Ishikawa (cell line): ENCODE data around the gene ELOVL2.

Experiments used
- CEBPB ChIP-seq: IDR thresholded peaks from 2 replicates; pipeline ENCODE4 v1.6.1; 2012
- CREB1 ChIP-seq: IDR thresholded peaks from 2 replicates; pipeline ENCODE4 v1.6.1; 2012; ENCODE audit warnings: low read depth
- EGR1 ChIP-seq: IDR thresholded peaks from 2 replicates; pipeline ENCODE4 v1.6.1; 2012
- EP300 ChIP-seq: IDR thresholded peaks from 2 replicates; pipeline ENCODE4 v1.6.1; 2012; ENCODE audit warnings: borderline replicate concordance
- FOXM1 ChIP-seq: IDR thresholded peaks from 2 replicates; pipeline ENCODE4 v1.6.1; 2012; ENCODE audit warnings: low read depth, borderline replicate concordance
- NFIC ChIP-seq: IDR thresholded peaks from 2 replicates; pipeline ENCODE4 v1.6.1; 2012
- RAD21 ChIP-seq: IDR thresholded peaks from 2 replicates; pipeline ENCODE4 v1.6.1; 2012; ENCODE audit warnings: low read depth
- TAF1 ChIP-seq: IDR thresholded peaks from 2 replicates; pipeline ENCODE4 v1.6.1; 2012; ENCODE audit warnings: low read depth, mild to moderate bottlenecking
- TCF12 ChIP-seq: IDR thresholded peaks from 2 replicates; pipeline ENCODE4 v1.6.1; 2012; ENCODE audit warnings: low read depth
- TEAD4 ChIP-seq: IDR thresholded peaks from 2 replicates; pipeline ENCODE4 v1.6.1; 2012
- YY1 ChIP-seq: IDR thresholded peaks from 2 replicates; pipeline ENCODE4 v1.6.1; 2012; ENCODE audit warnings: low read depth
- ZBTB7A ChIP-seq: IDR thresholded peaks from 2 replicates; pipeline ENCODE4 v1.6.1; 2012; ENCODE audit warnings: low read depth
- TF ChIP-seq, protein P1 (sequence below): IDR thresholded peaks from 2 replicates; pipeline ENCODE4 v1.6.1; 2012
- TF ChIP-seq, protein P2 (sequence below): IDR thresholded peaks from 2 replicates; pipeline ENCODE4 v1.6.1; 2012
- TF ChIP-seq, protein P3 (sequence below): IDR thresholded peaks from 2 replicates; pipeline ENCODE4 v1.6.1; 2012; ENCODE audit warnings: low read depth, mild to moderate bottlenecking

The ELOVL2 gene

GRCh38 chr6:11056871-11057270 lies 12.8 kb upstream of the ELOVL2 start:
- TF ChIP-seq TAF1 (no peak), EGR1 (no peak), NFIC (no peak), EP300 (no peak), CREB1 (no peak), TCF12 (no peak), RAD21 (no peak)
- TF ChIP-seq, protein P1, sequence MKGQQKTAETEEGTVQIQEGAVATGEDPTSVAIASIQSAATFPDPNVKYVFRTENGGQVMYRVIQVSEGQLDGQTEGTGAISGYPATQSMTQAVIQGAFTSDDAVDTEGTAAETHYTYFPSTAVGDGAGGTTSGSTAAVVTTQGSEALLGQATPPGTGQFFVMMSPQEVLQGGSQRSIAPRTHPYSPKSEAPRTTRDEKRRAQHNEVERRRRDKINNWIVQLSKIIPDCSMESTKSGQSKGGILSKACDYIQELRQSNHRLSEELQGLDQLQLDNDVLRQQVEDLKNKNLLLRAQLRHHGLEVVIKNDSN = no peak

- TF ChIP-seq YY1 (no peak), CEBPB (no peak), TEAD4 (no peak), EGR1 (no peak), TCF12 (no peak), FOXM1 (no peak), TAF1 (no peak), CREB1 (no peak), ZBTB7A (no peak), NFIC (no peak), RAD21 (no peak), EP300 (no peak)
- TF ChIP-seq, protein P1 = no peak
- TF ChIP-seq, protein P2, sequence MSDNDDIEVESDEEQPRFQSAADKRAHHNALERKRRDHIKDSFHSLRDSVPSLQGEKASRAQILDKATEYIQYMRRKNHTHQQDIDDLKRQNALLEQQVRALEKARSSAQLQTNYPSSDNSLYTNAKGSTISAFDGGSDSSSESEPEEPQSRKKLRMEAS = no peak
- TF ChIP-seq, protein P3, sequence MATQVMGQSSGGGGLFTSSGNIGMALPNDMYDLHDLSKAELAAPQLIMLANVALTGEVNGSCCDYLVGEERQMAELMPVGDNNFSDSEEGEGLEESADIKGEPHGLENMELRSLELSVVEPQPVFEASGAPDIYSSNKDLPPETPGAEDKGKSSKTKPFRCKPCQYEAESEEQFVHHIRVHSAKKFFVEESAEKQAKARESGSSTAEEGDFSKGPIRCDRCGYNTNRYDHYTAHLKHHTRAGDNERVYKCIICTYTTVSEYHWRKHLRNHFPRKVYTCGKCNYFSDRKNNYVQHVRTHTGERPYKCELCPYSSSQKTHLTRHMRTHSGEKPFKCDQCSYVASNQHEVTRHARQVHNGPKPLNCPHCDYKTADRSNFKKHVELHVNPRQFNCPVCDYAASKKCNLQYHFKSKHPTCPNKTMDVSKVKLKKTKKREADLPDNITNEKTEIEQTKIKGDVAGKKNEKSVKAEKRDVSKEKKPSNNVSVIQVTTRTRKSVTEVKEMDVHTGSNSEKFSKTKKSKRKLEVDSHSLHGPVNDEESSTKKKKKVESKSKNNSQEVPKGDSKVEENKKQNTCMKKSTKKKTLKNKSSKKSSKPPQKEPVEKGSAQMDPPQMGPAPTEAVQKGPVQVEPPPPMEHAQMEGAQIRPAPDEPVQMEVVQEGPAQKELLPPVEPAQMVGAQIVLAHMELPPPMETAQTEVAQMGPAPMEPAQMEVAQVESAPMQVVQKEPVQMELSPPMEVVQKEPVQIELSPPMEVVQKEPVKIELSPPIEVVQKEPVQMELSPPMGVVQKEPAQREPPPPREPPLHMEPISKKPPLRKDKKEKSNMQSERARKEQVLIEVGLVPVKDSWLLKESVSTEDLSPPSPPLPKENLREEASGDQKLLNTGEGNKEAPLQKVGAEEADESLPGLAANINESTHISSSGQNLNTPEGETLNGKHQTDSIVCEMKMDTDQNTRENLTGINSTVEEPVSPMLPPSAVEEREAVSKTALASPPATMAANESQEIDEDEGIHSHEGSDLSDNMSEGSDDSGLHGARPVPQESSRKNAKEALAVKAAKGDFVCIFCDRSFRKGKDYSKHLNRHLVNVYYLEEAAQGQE = no peak
These were observed 11.1 kb upstream of the ELOVL2 start for GRCh38 chr6:11055127-11055627.

GRCh38 chr6:11054722-11055121 lies 10.6 kb upstream of the ELOVL2 start:
- TF ChIP-seq TAF1 = no peak
- TF ChIP-seq, protein P3 = no peak
- TF ChIP-seq CREB1 = no peak
- no peak for TF ChIP-seq EP300
- TF ChIP-seq, protein P1 = no peak
- no peak for TF ChIP-seq TCF12
- no peak for TF ChIP-seq CEBPB
- TF ChIP-seq TEAD4 = no peak
- TF ChIP-seq, protein P2 = no peak
- no peak for TF ChIP-seq FOXM1
- TF ChIP-seq YY1 = no peak
- TF ChIP-seq NFIC = no peak
- no peak for TF ChIP-seq EGR1
- no peak for TF ChIP-seq RAD21
- no peak for TF ChIP-seq ZBTB7A

- no peak for TF ChIP-seq TEAD4
- TF ChIP-seq ZBTB7A = no peak
- no peak for TF ChIP-seq EGR1
- TF ChIP-seq CREB1 = no peak
- no peak for TF ChIP-seq RAD21
- TF ChIP-seq YY1 = no peak
- TF ChIP-seq, protein P3 = no peak
- TF ChIP-seq CEBPB = no peak
- no peak for TF ChIP-seq NFIC
- TF ChIP-seq TAF1 = no peak
- TF ChIP-seq TCF12 = no peak
- TF ChIP-seq, protein P1 = no peak
- TF ChIP-seq, protein P2 = no peak
- TF ChIP-seq EP300 = no peak
- TF ChIP-seq FOXM1 = no peak
These were observed 9.2 kb upstream of the ELOVL2 start for GRCh38 chr6:11053307-11053706.
